A549 treated with AZD2906 at 1 μM for 4 hours (cell line): ENCODE data around the gene KRTAP13-4. TPM values are rescaled to one million over a fixed set of nuclear protein-coding genes. Genes with fewer than 3 reads are reported as not detected.

Source experiments
- total RNA-seq: library from RNA; stranded (reverse); fragments of 200-300 nt; extraction: Qiagen RNA extraction; gene quantifications from 5 replicates; pipeline ENCODE4 v1.2.3, GENCODE V29; 2022

The KRTAP13-4 gene
- not detected in 5 replicates for total RNA-seq

DNA sequence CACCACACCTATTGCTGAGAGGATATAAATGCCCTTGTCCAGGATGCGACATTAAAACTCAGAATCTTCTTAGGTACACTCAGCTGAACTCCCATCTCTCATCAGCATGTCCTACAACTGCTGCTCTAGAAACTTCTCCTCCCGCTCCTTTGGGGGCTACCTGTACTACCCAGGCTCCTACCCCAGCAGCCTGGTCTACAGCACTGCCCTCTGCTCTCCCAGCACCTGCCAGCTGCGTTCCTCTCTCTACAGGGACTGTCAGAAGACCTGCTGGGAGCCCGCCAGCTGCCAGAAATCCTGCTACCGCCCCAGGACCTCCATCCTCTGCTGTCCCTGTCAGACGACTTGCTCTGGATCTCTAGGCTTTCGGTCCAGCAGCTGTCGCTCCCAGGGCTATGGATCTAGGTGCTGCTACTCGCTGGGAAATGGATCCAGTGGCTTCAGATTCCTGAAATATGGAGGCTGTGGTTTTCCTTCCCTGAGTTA, at the start of gene KRTAP13-4:
KRTAP13-4 (plus strand) TSS at position 51 of the 486 bp plus-strand sequence; CDS start at position 107, 56 bp downstream.

DNA sequence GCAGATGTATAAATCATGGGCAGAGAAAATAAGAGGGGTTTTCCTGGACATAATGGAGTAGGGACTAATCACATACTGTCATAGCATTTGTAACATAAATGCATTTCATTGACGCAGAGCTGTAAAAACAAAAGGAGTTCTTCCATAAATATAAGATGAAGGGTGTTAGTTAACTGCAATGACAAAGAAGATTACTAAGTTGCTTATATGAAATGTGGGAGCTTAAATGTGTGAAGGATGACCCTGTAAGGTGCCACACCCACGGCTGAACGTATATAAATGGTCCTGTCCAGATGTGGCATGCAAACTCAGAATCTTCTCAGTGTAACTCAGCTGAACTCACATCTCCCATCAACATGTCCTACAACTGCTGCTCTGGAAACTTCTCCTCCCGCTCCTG, 34.3 kb upstream of the KRTAP13-4 start, which contains the start of gene KRTAP13-1:
KRTAP13-1 (plus strand) TSS at position 301 of the 400 bp plus-strand sequence; CDS start at position 357, 56 bp downstream.

DNA sequence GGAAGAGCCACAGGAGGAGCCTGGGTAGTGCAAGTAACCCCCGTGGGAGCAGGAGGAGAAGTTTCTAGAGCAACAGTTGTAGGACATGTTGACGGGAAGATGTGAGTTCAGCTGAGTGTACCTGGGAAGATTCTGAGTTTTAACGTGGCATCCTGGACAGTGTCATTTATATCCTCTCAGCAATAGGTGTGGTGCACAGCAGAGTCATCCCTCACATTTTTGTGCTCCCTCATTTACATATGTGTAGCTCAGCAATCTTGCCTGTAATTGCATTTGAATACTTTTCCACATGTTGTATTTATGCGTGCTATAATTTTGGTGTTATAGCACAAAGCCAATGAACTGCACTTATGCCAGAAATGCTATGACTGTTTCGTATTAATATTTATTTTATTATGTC, 4.2 kb upstream of the KRTAP13-4 start, which contains the start of gene KRTAP13-3:
KRTAP13-3 (minus strand) TSS at position 101 of the 400 bp plus-strand sequence; CDS start at position 87, 14 bp downstream.

DNA sequence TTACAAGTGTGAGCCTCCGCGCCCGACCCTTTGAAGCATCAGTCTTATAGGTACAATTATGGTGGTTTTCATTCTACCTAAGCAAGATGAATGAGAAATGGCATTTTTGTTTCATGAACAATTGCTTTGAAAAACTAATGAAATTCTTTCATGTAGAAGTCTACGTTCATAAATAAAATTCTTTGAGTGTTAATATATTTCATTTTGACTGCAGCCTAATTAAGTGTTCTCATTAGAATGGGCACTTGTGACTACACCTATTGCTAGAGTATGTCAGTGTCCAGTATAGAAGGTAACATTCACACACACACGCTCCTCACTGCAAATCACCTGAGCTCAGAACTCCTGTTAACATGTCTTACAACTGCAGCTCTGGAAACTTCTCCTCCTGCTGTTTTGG, 10.0 kb downstream of the KRTAP13-4 start, which contains the start of gene KRTAP15-1:
KRTAP15-1 (plus strand) TSS at position 301 of the 400 bp plus-strand sequence; CDS start at position 354, 53 bp downstream.

GRCh38 chr21:30480145-30480544, 50.1 kb downstream of the KRTAP13-4 start, which contains the start of gene KRTAP19-1:
TSS of gene KRTAP19-1 (minus strand) at chr21:30480367. CDS start at chr21:30480317, 50 bp downstream.

Other genes starting within 250 kb of the KRTAP13-4 start
- gene CLDN8, start 214.1 kb upstream of the KRTAP13-4 start, total RNA-seq = not detected in 5 replicates
- gene KRTAP24-1, start 147.3 kb upstream of the KRTAP13-4 start, total RNA-seq = not detected in 5 replicates
- gene KRTAP25-1, start 140.7 kb upstream of the KRTAP13-4 start, total RNA-seq = not detected in 5 replicates
- not detected in 5 replicates for gene KRTAP26-1, start 109.9 kb upstream of the KRTAP13-4 start, total RNA-seq
- gene KRTAP27-1, start 92.5 kb upstream of the KRTAP13-4 start, total RNA-seq = not detected in 5 replicates
- gene KRTAP23-1, start 81.6 kb upstream of the KRTAP13-4 start, total RNA-seq = not detected in 5 replicates
- not detected in 5 replicates for gene KRTAP13-2, start 57.9 kb upstream of the KRTAP13-4 start, total RNA-seq
- not detected in 5 replicates for gene KRTAP13-1, start 34.2 kb upstream of the KRTAP13-4 start, total RNA-seq
- gene KRTAP13-3, start 4.3 kb upstream of the KRTAP13-4 start, total RNA-seq = not detected in 5 replicates
- not detected in 5 replicates for gene KRTAP15-1, start 10.1 kb downstream of the KRTAP13-4 start, total RNA-seq
- gene KRTAP19-1, start 50.1 kb downstream of the KRTAP13-4 start, total RNA-seq = not detected in 5 replicates
- gene KRTAP19-2, start 57.2 kb downstream of the KRTAP13-4 start, total RNA-seq = not detected in 5 replicates
- not detected in 5 replicates for gene KRTAP19-3, start 61.8 kb downstream of the KRTAP13-4 start, total RNA-seq
- not detected in 5 replicates for gene KRTAP19-4, start 66.9 kb downstream of the KRTAP13-4 start, total RNA-seq
- gene KRTAP19-5, start 71.9 kb downstream of the KRTAP13-4 start, total RNA-seq = not detected in 5 replicates
- gene KRTAP19-6, start 111.6 kb downstream of the KRTAP13-4 start, total RNA-seq = not detected in 5 replicates
- not detected in 5 replicates for gene KRTAP19-7, start 131.1 kb downstream of the KRTAP13-4 start, total RNA-seq
- gene KRTAP22-2, start 160.2 kb downstream of the KRTAP13-4 start, total RNA-seq = not detected in 5 replicates
- gene KRTAP6-3, start 162.2 kb downstream of the KRTAP13-4 start, total RNA-seq = not detected in 5 replicates
- gene KRTAP6-2, start 168.7 kb downstream of the KRTAP13-4 start, total RNA-seq = not detected in 5 replicates
- gene KRTAP22-1, start 170.9 kb downstream of the KRTAP13-4 start, total RNA-seq = not detected in 5 replicates
- not detected in 5 replicates for gene KRTAP6-1, start 183.7 kb downstream of the KRTAP13-4 start, total RNA-seq
- not detected in 5 replicates for gene KRTAP20-1, start 186.2 kb downstream of the KRTAP13-4 start, total RNA-seq
- gene KRTAP20-4, start 190.4 kb downstream of the KRTAP13-4 start, total RNA-seq = not detected in 5 replicates
- not detected in 5 replicates for gene KRTAP20-2, start 205.0 kb downstream of the KRTAP13-4 start, total RNA-seq
- not detected in 5 replicates for gene KRTAP20-3, start 212.6 kb downstream of the KRTAP13-4 start, total RNA-seq